Gastroesophageal sphincter (tissue), 4 donors: Measurements from ENCODE around the gene VPS8. TPM values are rescaled to one million over a fixed set of nuclear protein-coding genes. Genes with fewer than 3 reads are reported as not detected.

ENCODE experiments used
- ATAC-seq: fragments of 150-250 bp; one replicate; pipeline ENCODE4 v1.9.1; 2016; ENCODE audit warnings: mild to moderate bottlenecking, moderate library complexity
- H3K27ac ChIP-seq, 4 donors: fragments of 200-600 bp; sonication (generic) in 3 of 4; 1 replicate in 3 of 4; 2 replicates in 1 of 4; pipeline ENCODE4 v1.5.1; 2016 to 2019
- H3K27me3 ChIP-seq: fragments of 200-600 bp; sonication (generic); one replicate; pipeline ENCODE4 v1.5.1; 2019
- H3K36me3 ChIP-seq, 2 donors: fragments of 200-600 bp; sonication (generic); one replicate each; pipeline ENCODE4 v1.5.1; 2019; ENCODE audit warnings: control low read depth in 1 of 2
- H3K4me1 ChIP-seq, 3 donors: fragments of 200-600 bp; sonication (generic); 1 replicate in 2 of 3; 2 replicates in 1 of 3; pipeline ENCODE4 v1.5.1; 2016 to 2019; ENCODE audit warnings: control low read depth in 2 of 3
- H3K4me3 ChIP-seq, 2 donors: fragments of 200-600 bp; sonication (generic); one replicate each; pipeline ENCODE4 v1.5.1; 2019; ENCODE audit warnings: mild to moderate bottlenecking in 1 of 2, moderate library complexity in 1 of 2
- H3K9me3 ChIP-seq, 3 donors: fragments of 200-600 bp; sonication (generic); one replicate each; pipeline ENCODE4 v1.5.1; 2017 to 2019; ENCODE audit warnings: control low read depth in 2 of 3
- EP300 ChIP-seq: sonication (generic); formaldehyde crosslinking; IDR thresholded peaks from one replicate; pipeline ENCODE4 v1.6.1; 2017; ENCODE audit warnings: antibody characterized with exemption, mild to moderate bottlenecking
- POLR2A ChIP-seq, 2 donors: fragments of 450-650 bp; IDR thresholded peaks; one replicate each; pipeline ENCODE4 v1.6.1; 2017; ENCODE audit warnings: antibody characterized with exemption in 2 of 2, mild to moderate bottlenecking in 2 of 2, moderate library complexity in 1 of 2
- POLR2AphosphoS5 ChIP-seq: sonication (generic); formaldehyde crosslinking; IDR thresholded peaks from one replicate; pipeline ENCODE4 v1.6.1; 2017; ENCODE audit warnings: antibody characterized with exemption
- WGBS, 2 donors: methylation state at CpG; one replicate each; pipeline ENCODE4 v1.1.5; 2018; ENCODE audit warnings: low coverage in 1 of 2; 5-methylcytosine and 5-hydroxymethylcytosine counted together
- total RNA-seq, 4 donors: library from RNA; depleted of rRNA; stranded (reverse); fragments of >200 nt; gene quantifications; one replicate each; pipeline ENCODE4 v1.1.0, GENCODE V29; 2016
- TF ChIP-seq, protein P1 (sequence below), 4 experiments: fragments of 200-600 bp in 2 of 4; fragments of 450-650 bp in 2 of 4; sonication (generic) in 1 of 4; IDR thresholded peaks; one replicate each; pipeline ENCODE4 v1.5.1; 2017 to 2019; ENCODE audit warnings: antibody characterized with exemption in 4 of 4, mild to moderate bottlenecking in 2 of 4, moderate library complexity in 2 of 4

VPS8 gene
- total RNA-seq, 4 donors from 2014 or later, result 27.1 to 72.5 (median 40.8) TPM

DNA sequence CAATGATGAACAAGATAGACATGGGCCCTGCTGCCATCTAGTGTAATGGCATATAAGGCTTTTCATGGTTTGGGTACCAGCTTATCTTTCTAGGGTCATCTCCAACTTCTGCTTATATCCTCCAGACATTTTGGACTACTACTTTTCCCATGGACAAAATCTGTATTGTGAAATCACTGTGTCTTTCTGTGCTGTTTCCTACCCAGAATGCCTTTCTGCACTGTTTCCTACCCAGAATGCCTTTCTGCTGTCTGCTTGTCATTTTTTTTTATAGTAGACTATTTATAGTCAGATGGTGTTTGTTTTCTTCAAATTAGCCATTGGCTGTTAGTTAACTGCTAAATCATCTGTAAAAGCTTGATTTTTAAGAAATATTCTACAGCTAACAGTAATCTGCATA, 20.1 kb downstream of the VPS8 start:
- TF ChIP-seq, protein P1, sequence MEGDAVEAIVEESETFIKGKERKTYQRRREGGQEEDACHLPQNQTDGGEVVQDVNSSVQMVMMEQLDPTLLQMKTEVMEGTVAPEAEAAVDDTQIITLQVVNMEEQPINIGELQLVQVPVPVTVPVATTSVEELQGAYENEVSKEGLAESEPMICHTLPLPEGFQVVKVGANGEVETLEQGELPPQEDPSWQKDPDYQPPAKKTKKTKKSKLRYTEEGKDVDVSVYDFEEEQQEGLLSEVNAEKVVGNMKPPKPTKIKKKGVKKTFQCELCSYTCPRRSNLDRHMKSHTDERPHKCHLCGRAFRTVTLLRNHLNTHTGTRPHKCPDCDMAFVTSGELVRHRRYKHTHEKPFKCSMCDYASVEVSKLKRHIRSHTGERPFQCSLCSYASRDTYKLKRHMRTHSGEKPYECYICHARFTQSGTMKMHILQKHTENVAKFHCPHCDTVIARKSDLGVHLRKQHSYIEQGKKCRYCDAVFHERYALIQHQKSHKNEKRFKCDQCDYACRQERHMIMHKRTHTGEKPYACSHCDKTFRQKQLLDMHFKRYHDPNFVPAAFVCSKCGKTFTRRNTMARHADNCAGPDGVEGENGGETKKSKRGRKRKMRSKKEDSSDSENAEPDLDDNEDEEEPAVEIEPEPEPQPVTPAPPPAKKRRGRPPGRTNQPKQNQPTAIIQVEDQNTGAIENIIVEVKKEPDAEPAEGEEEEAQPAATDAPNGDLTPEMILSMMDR (IDR thresholded peaks at IDR 0.05), result no peak
- TF ChIP-seq POLR2A (IDR thresholded peaks at IDR 0.05) (no peak), POLR2AphosphoS5 (no peak), EP300 (no peak)
- Histone ChIP-seq H3K27ac (no peak overlapping the region), H3K4me1 (no peaks in the 10 kb centered on the region), H3K9me3 (no peaks in the 10 kb centered on the region), H3K27me3 (no peaks in the 10 kb centered on the region), H3K4me3 (no peak overlapping the region), H3K36me3 (peaks cover 0 to 82% of the 10 kb centered on the region in 2 donors)
- ATAC-seq, result no peak

DNA sequence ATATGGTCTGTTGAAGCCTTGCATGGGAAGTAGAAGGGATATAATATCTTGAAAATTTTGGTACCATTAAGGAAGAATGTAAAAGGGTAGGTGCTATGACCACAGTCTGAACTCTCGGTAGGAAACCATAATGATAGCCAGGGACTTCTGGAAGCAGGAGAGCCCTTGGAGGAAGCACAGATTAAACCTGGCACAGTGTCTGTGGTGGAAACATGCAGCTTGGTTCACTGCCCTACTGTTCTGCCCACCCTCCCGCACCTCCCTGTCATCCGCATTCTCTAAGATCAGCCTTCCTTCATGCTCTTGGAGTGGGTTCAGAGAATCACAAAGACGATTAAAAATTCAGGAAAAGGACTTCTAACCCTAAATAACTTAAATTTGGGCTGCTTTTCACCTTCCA, 20.9 kb downstream of the VPS8 start:
- Histone ChIP-seq H3K36me3 (peaks cover 0 to 81% of the 10 kb centered on the region in 2 donors), H3K27me3 (no peaks in the 10 kb centered on the region), H3K27ac (no peak overlapping the region), H3K9me3 (no peaks in the 10 kb centered on the region), H3K4me1 (no peaks in the 10 kb centered on the region), H3K4me3 (no peak overlapping the region)
- TF ChIP-seq, protein P1 (IDR thresholded peaks at IDR 0.05), result no peak
- TF ChIP-seq POLR2A (IDR thresholded peaks at IDR 0.05), result no peak
- TF ChIP-seq POLR2AphosphoS5, result no peak
- TF ChIP-seq EP300, result no peak
- 85% methylated on average over 4 of the region's 4 CpGs; no CpG with 5 or more reads in 1 of the 2 donors for WGBS, 2 donors
- ATAC-seq, result no peak

DNA sequence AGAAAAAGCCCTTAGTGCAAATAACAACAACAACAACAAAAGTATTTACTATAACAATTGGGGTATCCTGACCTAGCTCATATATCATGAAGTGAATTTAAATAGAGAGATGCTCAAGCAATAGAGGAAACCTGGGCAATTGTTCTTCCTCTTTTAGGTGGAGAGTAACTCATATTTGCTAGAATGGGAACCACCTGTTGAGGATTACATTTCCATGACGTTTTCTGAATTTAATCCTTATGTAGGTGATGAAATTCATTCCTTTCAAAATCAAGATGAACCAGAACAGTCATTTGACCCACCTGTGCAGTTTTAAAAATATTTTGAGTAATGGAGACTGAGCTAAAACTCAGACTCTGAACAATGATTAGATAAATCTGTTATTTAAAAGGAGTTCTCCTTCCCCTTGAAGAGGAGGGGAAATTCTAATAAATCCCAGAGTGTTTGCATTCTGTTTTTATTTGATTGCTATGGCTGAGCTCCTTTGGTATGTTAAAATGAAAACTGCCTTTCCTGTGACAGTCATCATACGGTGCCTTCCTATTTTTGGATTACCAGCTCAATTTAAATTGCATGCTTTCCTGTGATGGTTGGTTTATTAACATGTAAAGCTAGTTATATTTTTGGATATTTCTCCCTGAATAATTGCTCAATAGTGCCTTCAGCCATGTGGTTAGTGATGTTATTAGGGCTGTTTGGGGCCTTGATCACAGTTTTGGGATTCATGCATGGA, 24.3 kb downstream of the VPS8 start:
- H3K36me3 ChIP-seq, result peaks cover 0 to 65% of the 10 kb centered on the region in 2 donors
- no peaks in the 10 kb centered on the region for H3K4me1 ChIP-seq
- no peak overlapping the region for H3K4me3 ChIP-seq
- no peak overlapping the region for H3K27ac ChIP-seq
- no peak for ATAC-seq
- TF ChIP-seq POLR2A (IDR thresholded peaks at IDR 0.05), result no peak
- no peak for TF ChIP-seq EP300
- TF ChIP-seq, protein P1 (IDR thresholded peaks at IDR 0.05), result no peak
- H3K9me3 ChIP-seq, result no peaks in the 10 kb centered on the region
- H3K27me3 ChIP-seq, result no peaks in the 10 kb centered on the region
- WGBS, 2 donors, result 33 to 61% methylated on average over 1 to 2 of the region's 2 CpGs

DNA sequence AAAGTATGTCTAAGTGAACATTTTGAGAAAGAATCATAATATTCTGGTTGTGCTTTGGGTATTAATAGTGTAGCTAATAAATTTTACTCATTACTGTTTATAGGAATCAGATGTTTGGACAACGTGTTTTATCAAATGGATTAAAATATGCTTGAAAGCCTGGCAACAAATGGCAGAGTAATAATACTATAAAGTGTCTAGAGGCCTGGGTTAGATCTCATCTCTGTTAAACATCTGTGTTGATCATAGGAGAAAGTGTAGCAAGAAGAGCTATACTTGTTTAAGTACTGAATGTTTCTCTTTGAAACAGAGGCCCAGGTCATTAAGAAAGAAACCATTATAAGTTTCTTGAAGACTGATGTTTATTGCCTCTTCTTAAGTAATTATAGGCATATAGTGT, 30.5 kb downstream of the VPS8 start:
- peaks cover 0 to 10% of the 10 kb centered on the region in 2 donors for H3K36me3 ChIP-seq
- H3K9me3 ChIP-seq, result no peaks in the 10 kb centered on the region
- no peaks in the 10 kb centered on the region for H3K4me1 ChIP-seq
- TF ChIP-seq POLR2A (IDR thresholded peaks at IDR 0.05), result no peak
- TF ChIP-seq EP300, result no peak
- no peak for TF ChIP-seq POLR2AphosphoS5
- TF ChIP-seq, protein P1 (IDR thresholded peaks at IDR 0.05), result no peak
- H3K4me3 ChIP-seq, result no peak overlapping the region
- 33 to 37% methylated on average over 1 of the region's 1 CpG for WGBS, 2 donors
- H3K27me3 ChIP-seq, result no peaks in the 10 kb centered on the region
- H3K27ac ChIP-seq, result no peak overlapping the region
- ATAC-seq, result no peak

DNA sequence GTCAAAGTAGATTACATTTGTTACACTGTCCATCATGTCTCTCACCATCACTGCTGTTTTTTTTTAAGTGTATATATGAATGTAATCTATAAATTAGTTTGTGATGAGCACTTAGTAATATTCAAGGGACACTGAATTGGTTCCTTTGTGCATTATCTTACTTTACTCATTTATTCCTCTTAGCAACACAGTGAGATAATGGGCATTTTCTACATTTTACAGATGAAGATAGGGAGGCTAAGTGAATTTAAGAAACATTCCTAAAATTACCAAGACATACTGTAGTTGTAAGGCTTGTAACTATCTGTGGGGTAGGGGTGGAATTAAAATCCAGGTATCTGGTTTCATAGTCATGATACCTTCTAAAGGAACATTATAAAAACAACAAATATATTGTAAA, 33.9 kb downstream of the VPS8 start:
- H3K27me3 ChIP-seq, result no peaks in the 10 kb centered on the region
- TF ChIP-seq POLR2A (IDR thresholded peaks at IDR 0.05) (no peak), EP300 (no peak)
- H3K27ac ChIP-seq, result no peak overlapping the region
- H3K4me1 ChIP-seq, result no peaks in the 10 kb centered on the region
- no peak for ATAC-seq
- no peak overlapping the region for H3K4me3 ChIP-seq
- no peaks in the 10 kb centered on the region for H3K9me3 ChIP-seq
- peaks cover 0 to 14% of the 10 kb centered on the region in 2 donors for H3K36me3 ChIP-seq
